Esophagus (tissue), 2 donors: ENCODE results near the gene TBC1D17. TPM values are rescaled to one million over a fixed set of nuclear protein-coding genes. Genes with fewer than 3 reads are reported as not detected.

ENCODE experiments used
- H3K27ac ChIP-seq, 2 donors: one replicate each; pipeline ENCODE4 v1.5.1; 2013; ENCODE audit warnings: low read depth in 2 of 2, mild to moderate bottlenecking in 2 of 2, inconsistent platforms in 1 of 2, low read length in 1 of 2, moderate library complexity in 1 of 2
- H3K27me3 ChIP-seq, 2 donors: one replicate each; pipeline ENCODE4 v1.6.1; 2013; ENCODE audit warnings: low read length in 2 of 2, control low read depth in 1 of 2, mild to moderate bottlenecking in 1 of 2; ENCODE audit not compliant: insufficient read depth in 2 of 2, control insufficient read depth in 1 of 2
- H3K36me3 ChIP-seq, 2 donors: one replicate each; pipeline ENCODE4 v1.6.1; 2013; ENCODE audit warnings: low read length in 1 of 2; ENCODE audit not compliant: control insufficient read depth in 2 of 2, insufficient read depth in 2 of 2
- H3K4me1 ChIP-seq, 2 donors: one replicate each; pipeline ENCODE4 v1.6.1; 2013; ENCODE audit warnings: low read length in 1 of 2; ENCODE audit not compliant: control insufficient read depth in 2 of 2, insufficient read depth in 2 of 2
- H3K4me3 ChIP-seq, 2 donors: one replicate each; pipeline ENCODE4 v1.5.1; 2013; ENCODE audit warnings: low read length in 2 of 2, mild to moderate bottlenecking in 2 of 2, low read depth in 1 of 2, moderate library complexity in 1 of 2
- H3K9me3 ChIP-seq, 2 donors: one replicate each; pipeline ENCODE4 v1.6.1; 2013; ENCODE audit warnings: mild to moderate bottlenecking in 2 of 2, low read depth in 1 of 2, low read length in 1 of 2, moderate library complexity in 1 of 2; ENCODE audit not compliant: control insufficient read depth in 2 of 2, insufficient read depth in 1 of 2
- WGBS, 2 donors: extraction: QIAGEN DNeasy Blood & Tissue Kit; methylation state at CpG; one replicate each; pipeline ENCODE4 v1.1.7; 2013; 5-methylcytosine and 5-hydroxymethylcytosine counted together
- polyA plus RNA-seq, 2 donors: library from polyadenylated mRNA; stranded (reverse); fragments of 200-250 nt; gene quantifications; one replicate each; pipeline ENCODE4 v1.2.3, GENCODE V29; 2013
- donor health status: healthy with polysubstance abuse.
- donor health status: Bipolar disorder and iron deficiency.

The TBC1D17 gene
- polyA plus RNA-seq, 2 donors, result 21.8 to 32.6 TPM

DNA sequence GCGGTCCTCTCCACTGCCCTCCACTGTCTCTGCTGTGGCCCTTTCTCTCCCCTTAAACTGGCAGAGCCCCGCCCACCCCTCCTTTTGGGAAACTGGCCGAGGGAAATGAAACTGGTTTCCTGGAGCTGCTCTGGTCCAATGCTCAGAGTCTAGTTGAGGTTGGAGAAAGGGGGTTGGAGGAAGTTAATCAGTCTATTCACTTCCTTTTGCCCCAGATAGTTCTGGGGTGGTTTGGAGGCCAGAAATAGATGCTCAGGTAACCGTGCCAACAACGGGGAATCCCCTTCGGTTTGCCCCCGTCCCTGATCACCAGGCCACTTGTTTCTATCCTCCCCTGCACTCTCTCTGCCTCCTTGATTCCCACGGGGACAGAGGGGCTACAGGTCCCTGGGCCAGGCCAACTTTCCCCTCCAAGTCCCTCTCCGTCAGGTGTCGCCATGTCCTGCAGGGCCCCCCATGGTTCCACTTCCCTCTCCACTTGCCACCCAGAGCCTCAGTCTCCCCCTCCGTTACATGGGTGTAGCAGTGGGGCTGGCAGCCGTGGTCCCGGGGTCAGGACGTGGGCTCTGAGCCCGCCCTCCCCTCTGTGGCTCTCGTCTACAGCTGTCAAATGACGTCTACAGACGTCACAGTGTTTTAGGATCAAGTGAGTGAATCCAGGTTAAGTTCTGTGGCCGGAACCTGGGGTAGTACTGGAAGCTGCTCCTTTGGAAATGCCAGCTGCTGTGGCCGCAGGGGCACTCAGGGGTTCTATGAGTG, 19.5 kb downstream of the TBC1D17 start, which contains the start of gene IL4I1:
IL4I1 (minus strand) TSS at position 25 of the 759 bp plus-strand sequence. CDS start 727 bp downstream, outside the sequence.
- Histone ChIP-seq H3K4me3 (no peak within 1 kb of the TSS), H3K36me3 (no peaks in the 10 kb centered on the region), H3K4me1 (no peaks in the 10 kb centered on the region), H3K27ac (peak within 1 kb of the TSS; percentile 41 to 47), H3K9me3 (peaks cover 0 to 2% of the 10 kb centered on the region in 2 donors), H3K27me3 (no peaks in the 10 kb centered on the region)
- WGBS, 2 donors, result 30 to 39% methylated on average over 19 to 20 of the region's 20 CpGs

DNA sequence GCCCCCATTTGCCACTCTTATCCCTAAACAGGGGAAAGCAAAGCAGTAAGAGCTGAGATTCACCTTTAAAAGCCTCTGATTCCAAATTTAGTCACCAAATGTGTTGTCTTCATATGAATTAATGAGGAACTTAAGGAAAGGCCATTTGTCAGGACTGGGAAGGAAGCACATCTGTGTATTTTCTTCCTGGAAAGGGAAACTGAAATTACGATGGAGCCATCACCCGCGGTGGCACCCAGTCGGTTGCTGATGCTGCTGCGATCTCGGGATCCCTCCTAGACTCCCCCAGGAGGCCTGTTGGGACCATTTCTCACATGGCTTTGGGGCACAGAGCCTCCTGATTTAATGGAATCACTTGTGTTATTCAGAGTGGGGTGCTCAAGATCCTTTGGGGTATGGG, 26.6 kb downstream of the TBC1D17 start:
- no peaks in the 10 kb centered on the region for H3K9me3 ChIP-seq
- no peaks in the 10 kb centered on the region for H3K27me3 ChIP-seq
- H3K36me3 ChIP-seq, result peaks cover 0 to 21% of the 10 kb centered on the region in 2 donors
- no peaks in the 10 kb centered on the region for H3K4me1 ChIP-seq
- no peak overlapping the region for H3K27ac ChIP-seq
- no peak overlapping the region for H3K4me3 ChIP-seq
- 57 to 59% methylated on average over 6 of the region's 6 CpGs for whole genome bisulfite sequencing, 2 donors

DNA sequence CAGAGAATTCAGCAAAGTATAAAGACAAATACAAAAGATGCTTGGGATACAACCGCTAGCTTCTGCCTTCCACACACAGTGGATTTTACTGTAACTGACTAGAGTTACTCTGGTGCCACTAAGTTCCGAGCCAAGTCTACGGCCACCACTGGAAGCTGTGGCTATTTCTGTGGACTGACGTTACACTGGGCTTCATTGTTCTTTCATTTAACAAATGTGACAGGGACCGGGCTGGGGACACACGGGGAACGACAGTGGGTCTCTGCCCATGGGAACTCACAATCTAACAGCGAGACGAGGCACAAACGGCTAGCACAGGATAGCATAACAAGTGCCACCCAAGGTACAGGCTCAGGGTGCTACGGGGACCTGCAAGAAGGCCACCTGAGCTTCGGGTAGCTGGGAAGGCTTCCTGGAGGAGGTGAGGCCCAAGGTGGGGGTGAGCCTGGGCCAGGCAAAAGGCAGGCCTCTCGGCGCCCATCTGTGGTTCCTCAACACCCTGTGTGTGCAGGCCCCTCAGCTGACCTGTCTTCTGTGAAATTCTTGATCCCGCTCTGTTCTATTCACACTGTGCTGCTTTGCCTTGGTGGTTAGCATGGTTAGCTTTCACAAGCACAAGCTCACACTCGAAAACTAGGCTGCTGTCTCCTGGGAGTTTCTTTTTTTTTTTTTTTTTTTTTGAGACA, 29.5 kb downstream of the TBC1D17 start:
- Histone ChIP-seq H3K4me3 (no peak overlapping the region), H3K4me1 (no peaks in the 10 kb centered on the region), H3K27ac (no peak overlapping the region), H3K36me3 (peaks cover 0 to 24% of the 10 kb centered on the region in 2 donors), H3K9me3 (no peaks in the 10 kb centered on the region), H3K27me3 (no peaks in the 10 kb centered on the region)
- WGBS, 2 donors, result 91% methylated on average over 16 of the region's 16 CpGs

DNA sequence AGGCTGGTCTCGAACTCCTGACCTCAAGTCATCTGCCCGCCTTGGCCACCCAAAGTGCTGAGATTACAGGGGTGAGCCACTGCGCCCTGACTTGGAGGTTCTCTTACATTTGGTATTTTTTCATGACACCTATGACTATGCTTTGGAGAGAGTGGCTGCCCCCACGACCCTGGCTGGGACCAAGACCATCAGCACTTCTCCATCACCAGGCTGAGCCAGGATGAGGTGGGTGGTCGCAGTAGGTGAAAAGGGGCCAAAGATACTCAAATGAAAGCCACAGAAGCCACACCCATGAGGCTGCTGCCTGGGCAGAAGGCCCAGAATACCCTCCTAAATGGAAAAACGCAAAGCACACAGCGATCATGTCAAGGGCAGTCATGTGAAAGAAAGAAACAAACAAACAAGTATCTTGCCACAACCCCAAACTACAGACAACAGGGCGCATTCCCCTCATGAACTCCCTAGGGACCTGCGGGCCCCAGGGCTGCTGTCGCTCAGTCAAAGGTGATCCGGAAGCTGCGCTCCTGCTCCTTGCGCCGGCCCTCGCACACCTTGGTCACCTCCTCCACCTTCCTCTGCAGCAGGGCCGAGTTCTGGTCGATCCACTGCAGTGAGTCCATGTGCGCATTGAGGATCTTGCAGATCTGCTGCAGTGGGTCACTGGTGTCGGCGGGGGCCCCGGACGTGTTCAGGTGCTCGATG, 30.4 kb downstream of the TBC1D17 start:
- 86 to 93% methylated on average over 23 of the region's 23 CpGs for WGBS, 2 donors
- H3K4me3 ChIP-seq, result no peak overlapping the region

DNA sequence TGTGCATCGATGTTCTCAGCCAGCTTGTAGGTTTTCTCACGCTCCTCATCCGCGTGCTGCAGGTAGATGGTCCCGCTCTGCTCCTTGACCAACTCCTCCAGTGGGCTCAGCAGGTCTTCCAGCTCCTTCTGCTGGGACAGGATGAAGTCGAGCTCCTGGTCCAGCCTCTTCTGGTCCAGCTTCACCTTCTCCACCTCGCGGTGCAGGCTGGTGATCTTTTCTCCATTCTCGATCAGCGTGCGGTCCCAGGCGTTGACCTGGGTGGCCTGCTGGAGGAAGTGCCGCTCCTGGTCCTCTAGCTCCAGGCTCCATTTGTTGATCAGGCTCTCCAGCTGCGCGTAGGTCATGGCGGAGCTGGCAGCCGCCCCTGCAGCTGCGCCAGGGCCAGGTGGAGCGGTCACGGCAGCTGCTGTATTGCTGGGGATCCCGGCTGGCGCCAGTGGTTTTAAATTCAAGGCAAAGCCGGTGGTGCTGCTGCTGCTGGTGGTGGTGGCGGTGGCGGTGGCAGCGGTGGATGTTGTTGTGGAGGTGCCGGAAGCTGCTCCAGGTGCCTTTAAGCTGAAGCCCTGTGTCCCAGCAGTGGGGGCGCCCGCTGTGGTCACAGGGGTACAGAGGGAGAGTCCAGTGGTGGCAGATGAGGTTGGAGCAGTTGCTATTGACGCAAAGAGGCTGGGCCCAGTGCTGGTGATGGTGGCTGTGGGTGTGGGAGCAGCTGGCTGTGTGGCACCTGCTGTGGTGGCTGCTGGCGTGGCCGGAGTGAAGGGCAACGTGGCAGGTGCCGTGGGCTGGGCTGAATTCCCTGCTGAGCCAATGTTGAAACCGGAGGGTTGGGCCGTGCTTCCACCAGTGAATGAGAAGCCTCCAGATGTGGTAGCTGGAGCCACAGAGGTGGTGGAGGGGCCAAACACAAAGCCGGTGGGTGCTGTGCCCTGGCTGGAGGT, 31.2 kb downstream of the TBC1D17 start:
- no peaks in the 10 kb centered on the region for H3K27me3 ChIP-seq
- H3K9me3 ChIP-seq, result no peaks in the 10 kb centered on the region
- no peak overlapping the region for H3K4me3 ChIP-seq
- peaks cover 0 to 30% of the 10 kb centered on the region in 2 donors for H3K36me3 ChIP-seq
- H3K27ac ChIP-seq, result no peak overlapping the region
- no peaks in the 10 kb centered on the region for H3K4me1 ChIP-seq
- WGBS, 2 donors, result 95 to 96% methylated on average over 36 to 37 of the region's 37 CpGs

More for the DNA sequence above, 30.4 kb downstream of the TBC1D17 start:
- no peak overlapping the region for H3K27ac ChIP-seq
- H3K9me3 ChIP-seq, result no peaks in the 10 kb centered on the region
- H3K4me1 ChIP-seq, result no peaks in the 10 kb centered on the region
- H3K36me3 ChIP-seq, result peaks cover 0 to 30% of the 10 kb centered on the region in 2 donors
- H3K27me3 ChIP-seq, result no peaks in the 10 kb centered on the region

DNA sequence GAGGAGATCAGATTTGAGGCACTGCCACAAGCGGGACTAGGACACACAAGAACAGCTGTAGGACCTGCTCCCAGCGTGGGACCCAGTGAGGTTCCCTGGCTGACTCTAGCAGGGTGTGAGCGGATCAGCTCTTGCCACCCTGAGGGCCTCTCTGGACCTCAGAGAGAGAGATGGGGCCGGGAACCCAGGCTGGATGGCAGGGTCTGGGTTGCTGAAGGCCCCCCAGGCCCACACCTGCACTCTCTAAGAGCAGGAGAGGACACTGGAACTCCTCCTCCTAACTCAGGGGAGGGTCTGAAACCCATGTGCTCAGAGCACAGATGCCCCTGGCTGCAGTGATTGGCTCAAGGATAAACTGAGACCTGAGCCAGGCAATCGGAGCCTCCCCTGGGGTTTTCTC, 32.7 kb downstream of the TBC1D17 start:
- 87 to 93% methylated on average over 5 of the region's 5 CpGs for WGBS, 2 donors
- Histone ChIP-seq H3K4me1 (no peaks in the 10 kb centered on the region), H3K27me3 (no peaks in the 10 kb centered on the region), H3K36me3 (peaks cover 0 to 38% of the 10 kb centered on the region in 2 donors), H3K4me3 (no peak overlapping the region), H3K9me3 (no peaks in the 10 kb centered on the region), H3K27ac (peak overlapping the region in 1 of 2 donors; percentile 9)

DNA sequence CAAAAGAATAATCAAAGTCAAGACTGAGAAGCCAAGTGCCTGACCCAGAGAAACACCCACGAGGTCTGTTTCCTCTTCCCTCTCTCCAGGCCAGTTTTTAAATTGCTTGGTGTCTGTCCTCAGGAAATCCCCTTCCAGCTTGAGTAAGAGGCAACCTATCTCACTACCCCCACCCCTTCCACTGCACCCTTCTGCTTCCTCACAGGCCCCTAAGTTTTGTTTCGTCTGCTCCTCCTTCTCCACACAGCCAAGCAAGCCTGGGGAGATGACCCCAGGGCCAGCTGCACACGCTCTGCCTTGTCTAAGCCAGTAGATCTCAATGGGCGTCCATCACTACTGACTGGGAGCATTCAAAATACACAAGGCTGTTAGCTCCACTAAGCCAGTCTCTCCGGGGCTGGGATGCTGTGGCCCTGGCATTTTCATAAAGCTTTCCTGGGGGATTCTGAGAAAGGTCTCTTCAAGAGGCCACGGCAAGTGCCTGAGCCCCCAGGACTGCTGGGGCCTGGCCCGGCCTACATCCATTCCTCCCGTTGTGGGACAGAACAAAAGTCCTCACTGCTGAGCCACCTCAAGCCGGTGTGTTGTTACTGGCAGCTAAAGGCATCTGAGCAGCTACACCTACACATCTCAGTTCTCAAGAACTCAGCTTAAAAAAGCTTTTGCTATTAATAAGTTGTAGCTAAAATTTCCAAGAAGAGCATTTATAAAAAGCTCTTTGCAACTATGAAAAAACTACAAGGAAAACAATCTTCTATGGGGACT, 34.1 kb downstream of the TBC1D17 start:
- no peak overlapping the region for H3K27ac ChIP-seq
- WGBS, 2 donors, result 58 to 65% methylated on average over 9 of the region's 9 CpGs
- H3K4me3 ChIP-seq, result no peak overlapping the region
- H3K9me3 ChIP-seq, result no peaks in the 10 kb centered on the region
- H3K4me1 ChIP-seq, result no peaks in the 10 kb centered on the region
- no peaks in the 10 kb centered on the region for H3K27me3 ChIP-seq
- H3K36me3 ChIP-seq, result peaks cover 0 to 46% of the 10 kb centered on the region in 2 donors

DNA sequence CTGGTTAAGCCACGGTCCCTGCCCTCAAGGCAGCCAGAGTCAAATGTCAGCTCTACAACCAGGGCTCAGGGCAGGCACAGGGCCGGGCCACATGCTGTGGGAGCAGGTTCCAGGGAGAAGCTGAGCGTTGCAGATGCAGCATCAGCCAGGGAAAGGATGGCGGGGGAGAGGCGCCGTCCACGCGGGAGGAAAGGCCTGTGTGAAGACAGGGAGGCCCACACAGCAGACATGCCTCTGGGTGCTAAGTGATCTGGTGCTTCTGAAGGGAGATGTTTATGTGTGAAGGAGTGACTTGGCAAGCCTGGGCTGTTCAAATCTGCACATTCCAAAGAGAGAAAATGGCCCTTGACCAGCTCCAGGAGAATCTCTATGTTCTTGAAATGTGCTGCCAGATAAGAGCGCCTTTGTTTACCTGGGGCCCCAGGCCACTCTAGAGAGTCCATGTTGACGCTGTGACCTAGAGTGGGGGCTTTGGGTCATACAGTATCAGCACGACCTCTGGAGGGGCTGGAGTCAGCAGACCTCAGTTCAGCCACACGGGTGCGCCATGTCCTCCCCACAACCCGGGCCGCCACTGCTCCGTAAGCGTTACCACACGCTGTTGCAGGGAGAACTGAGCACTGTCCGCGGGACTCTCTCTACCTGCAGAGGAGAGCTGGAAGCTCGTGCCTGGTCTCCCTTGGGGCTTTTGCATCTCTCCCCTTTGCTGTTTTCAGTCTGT, 35.6 kb downstream of the TBC1D17 start:
- 82 to 85% methylated on average over 21 of the region's 21 CpGs for WGBS, 2 donors
- no peaks in the 10 kb centered on the region for H3K27me3 ChIP-seq

More for the DNA sequence above, 35.6 kb downstream of the TBC1D17 start:
- H3K36me3 ChIP-seq, result peaks cover 0 to 44% of the 10 kb centered on the region in 2 donors
- H3K4me3 ChIP-seq, result no peak overlapping the region
- no peak overlapping the region for H3K27ac ChIP-seq
- H3K9me3 ChIP-seq, result no peaks in the 10 kb centered on the region
- no peaks in the 10 kb centered on the region for H3K4me1 ChIP-seq
